Measurements from ENCODE around the gene GRB10.
"Not testable (repeated sequence)": the region's sequence is repeated elsewhere in the genome, so short reads cannot be mapped to it uniquely, and the experiment has no call there.

The GRB10 gene

GRCh38 chr7:50752422-50752821 lies 30.3 kb downstream of the GRB10 start:
- in situ Hi-C loops (cut with MboI; ENCODE audit: low pct_unique_long_range_greater_than_20kb, low sequenced_read_pairs) = no loop called here
- no peak for DNase-seq

- in situ Hi-C loops (cut with MboI; ENCODE audit: low pct_unique_long_range_greater_than_20kb, low sequenced_read_pairs) = no loop called here
- DNase-seq = no peak
Measured at GRCh38 chr7:50751146-50751545, 31.6 kb downstream of the GRB10 start.

GRCh38 chr7:50749896-50750295 lies 32.8 kb downstream of the GRB10 start:
- in situ Hi-C loops (cut with MboI; ENCODE audit: low pct_unique_long_range_greater_than_20kb, low sequenced_read_pairs) = no loop called here
- DNase-seq = no peak

- DNase-seq = no peak
Measured at GRCh38 chr7:50748472-50748871, 34.2 kb downstream of the GRB10 start.

GRCh38 chr7:50745835-50746234 lies 36.9 kb downstream of the GRB10 start:
- DNase-seq = no peak
- in situ Hi-C loops (cut with MboI; ENCODE audit: low pct_unique_long_range_greater_than_20kb, low sequenced_read_pairs) = no loop called here

More at GRCh38 chr7:50748472-50748871, 34.2 kb downstream of the GRB10 start:
- in situ Hi-C loops (cut with MboI; ENCODE audit: low pct_unique_long_range_greater_than_20kb, low sequenced_read_pairs) = no loop called here

GRCh38 chr7:50745336-50745735 lies 37.4 kb downstream of the GRB10 start:
- in situ Hi-C loops (cut with MboI; ENCODE audit: low pct_unique_long_range_greater_than_20kb, low sequenced_read_pairs) = no loop called here
- no peak for DNase-seq

GRCh38 chr7:50743893-50744292 lies 38.8 kb downstream of the GRB10 start:
- in situ Hi-C loops (cut with MboI; ENCODE audit: low pct_unique_long_range_greater_than_20kb, low sequenced_read_pairs) = no loop called here
- no peak for DNase-seq

- in situ Hi-C loops (cut with MboI; ENCODE audit: low pct_unique_long_range_greater_than_20kb, low sequenced_read_pairs) = no loop called here
- DNase-seq = no peak
Measured at GRCh38 chr7:50743016-50743415, 39.7 kb downstream of the GRB10 start.

GRCh38 chr7:50742401-50742800 lies 40.3 kb downstream of the GRB10 start:
- DNase-seq = no peak
- in situ Hi-C loops (cut with MboI; ENCODE audit: low pct_unique_long_range_greater_than_20kb, low sequenced_read_pairs) = no loop called here

- peak; percentile 74 for DNase-seq
- in situ Hi-C loops (cut with MboI; ENCODE audit: low pct_unique_long_range_greater_than_20kb, low sequenced_read_pairs) = no loop called here
Measured at GRCh38 chr7:50739744-50740435, 42.8 kb downstream of the GRB10 start.

GRCh38 chr7:50738932-50739331 lies 43.8 kb downstream of the GRB10 start:
- DNase-seq = no peak
- in situ Hi-C loops (cut with MboI; ENCODE audit: low pct_unique_long_range_greater_than_20kb, low sequenced_read_pairs) = no loop called here

GRCh38 chr7:50735836-50736235 lies 46.9 kb downstream of the GRB10 start:
- DNase-seq; in situ Hi-C loops (cut with MboI; ENCODE audit: low pct_unique_long_range_greater_than_20kb, low sequenced_read_pairs): not testable (repeated sequence)

- in situ Hi-C loops (cut with MboI; ENCODE audit: low pct_unique_long_range_greater_than_20kb, low sequenced_read_pairs) = no loop called here
- no peak for DNase-seq
Measured at GRCh38 chr7:50735333-50735732, 47.4 kb downstream of the GRB10 start.

- in situ Hi-C loops (cut with MboI; ENCODE audit: low pct_unique_long_range_greater_than_20kb, low sequenced_read_pairs) = no loop called here
- DNase-seq = no peak
Measured at GRCh38 chr7:50734246-50734645, 48.5 kb downstream of the GRB10 start.

- no peak for DNase-seq
- in situ Hi-C loops (cut with MboI; ENCODE audit: low pct_unique_long_range_greater_than_20kb, low sequenced_read_pairs) = no loop called here
Measured at GRCh38 chr7:50733552-50733951, 49.1 kb downstream of the GRB10 start.

GRCh38 chr7:50731703-50732582 lies 50.8 kb downstream of the GRB10 start:
- no peak for DNase-seq
- in situ Hi-C loops (cut with MboI; ENCODE audit: low pct_unique_long_range_greater_than_20kb, low sequenced_read_pairs) = no loop called here

- in situ Hi-C loops (cut with MboI; ENCODE audit: low pct_unique_long_range_greater_than_20kb, low sequenced_read_pairs) = no loop called here
- no peak for DNase-seq
Measured at GRCh38 chr7:50730446-50731400, 52.0 kb downstream of the GRB10 start.

- in situ Hi-C loops (cut with MboI; ENCODE audit: low pct_unique_long_range_greater_than_20kb, low sequenced_read_pairs) = no loop called here
- DNase-seq = no peak
Measured at GRCh38 chr7:50729962-50730361, 52.7 kb downstream of the GRB10 start.

- in situ Hi-C loops (cut with MboI; ENCODE audit: low pct_unique_long_range_greater_than_20kb, low sequenced_read_pairs) = no loop called here
- DNase-seq = no peak
Measured at GRCh38 chr7:50728184-50728583, 54.5 kb downstream of the GRB10 start.

Data from KBM-7 (cell line).